SK-N-MC (cell line): ENCODE results near the gene PIAS1.

Experiments used
- DNase-seq: peaks from one replicate; pipeline ENCODE4 v3.0.0-alpha.2; 2011; ENCODE audit warnings: low read depth, low spot score
- H3K27ac ChIP-seq: fragments of 200-600 bp; sonication (generic); 2 replicates; pipeline ENCODE4 v1.5.1; 2016; ENCODE audit warnings: mixed run types
- H3K36me3 ChIP-seq: fragments of 200-600 bp; sonication (generic); 2 replicates; pipeline ENCODE4 v1.6.1; 2017; ENCODE audit warnings: antibody characterized with exemption, low read length, mixed read lengths; ENCODE audit not compliant: insufficient read depth
- H3K4me3 ChIP-seq: fragments of 200-600 bp; sonication (generic); 2 replicates; pipeline ENCODE4 v1.5.1; 2016
- H3K9ac ChIP-seq: fragments of 200-600 bp; sonication (generic); 2 replicates; pipeline ENCODE4 v1.8.0; 2017; ENCODE audit warnings: mixed run types, mixed read lengths; ENCODE audit not compliant: insufficient read length
- H3K9me3 ChIP-seq: fragments of 200-600 bp; sonication (generic); 2 replicates; pipeline ENCODE4 v1.6.1; 2017; ENCODE audit warnings: low read depth, mild to moderate bottlenecking, antibody characterized with exemption, low read length, moderate library complexity, mixed read lengths
- EZH2 ChIP-seq: fragments of 200-600 bp; sonication (generic); IDR thresholded peaks from one replicate; pipeline ENCODE4 v1.6.1; 2017; ENCODE audit warnings: antibody characterized with exemption
- FOXP2 ChIP-seq: optimal IDR thresholded peaks from 2 replicates; pipeline ENCODE3; 2011; ENCODE audit warnings: mild to moderate bottlenecking, moderate library complexity; ENCODE audit not compliant: insufficient read depth; ENCODE audit errors: extremely low read length, control extremely low read depth
- POLR2AphosphoS5 ChIP-seq: IDR thresholded peaks from 2 replicates; pipeline ENCODE4 v1.6.1; 2012; ENCODE audit warnings: mild to moderate bottlenecking, low read depth, low read length, borderline replicate concordance

Gene PIAS1

GRCh38 chr15:68019814-68020525 is 34.1 kb upstream of the PIAS1 start:
- DNase-seq = no peak
- TF ChIP-seq FOXP2 = no peak
- Histone ChIP-seq H3K9me3 (no peaks in the 10 kb centered on the region), H3K4me3 (peak overlapping the region; percentile 36; the same call in 1 of the 2 replicates), H3K9ac (no peak overlapping the region), H3K27ac (peak overlapping the region; percentile 60; the same call in 1 of the 2 replicates), H3K36me3 (no peaks in the 10 kb centered on the region)

DNA sequence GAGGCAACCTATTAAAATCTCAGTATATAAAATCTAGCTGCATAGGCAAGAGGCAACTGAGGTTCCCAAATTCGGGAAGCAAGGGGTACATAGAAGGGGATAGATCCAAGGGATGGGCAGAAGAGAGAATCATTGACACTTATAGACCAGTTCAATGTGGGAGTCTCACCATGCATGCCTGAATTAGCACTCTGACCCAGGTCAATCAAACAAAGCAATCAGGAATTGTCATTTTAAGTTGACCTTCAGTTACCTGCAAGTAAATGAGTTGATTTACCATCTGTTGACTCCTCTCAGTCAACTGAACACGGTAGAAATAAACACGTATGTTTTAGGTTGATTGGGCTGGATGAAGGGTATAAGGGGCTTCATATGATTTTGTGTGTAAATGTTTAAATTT is 33.4 kb upstream of the PIAS1 start:
- H3K36me3 ChIP-seq = no peaks in the 10 kb centered on the region
- H3K9ac ChIP-seq = no peak overlapping the region
- no peak for DNase-seq
- peak overlapping the region; percentile 60; the same call in 1 of the 2 replicates for H3K27ac ChIP-seq
- no peak for TF ChIP-seq FOXP2
- TF ChIP-seq POLR2AphosphoS5 = no peak
- no peak for TF ChIP-seq EZH2
- peak overlapping the region; percentile 36; the same call in 1 of the 2 replicates for H3K4me3 ChIP-seq
- H3K9me3 ChIP-seq = no peaks in the 10 kb centered on the region

DNA sequence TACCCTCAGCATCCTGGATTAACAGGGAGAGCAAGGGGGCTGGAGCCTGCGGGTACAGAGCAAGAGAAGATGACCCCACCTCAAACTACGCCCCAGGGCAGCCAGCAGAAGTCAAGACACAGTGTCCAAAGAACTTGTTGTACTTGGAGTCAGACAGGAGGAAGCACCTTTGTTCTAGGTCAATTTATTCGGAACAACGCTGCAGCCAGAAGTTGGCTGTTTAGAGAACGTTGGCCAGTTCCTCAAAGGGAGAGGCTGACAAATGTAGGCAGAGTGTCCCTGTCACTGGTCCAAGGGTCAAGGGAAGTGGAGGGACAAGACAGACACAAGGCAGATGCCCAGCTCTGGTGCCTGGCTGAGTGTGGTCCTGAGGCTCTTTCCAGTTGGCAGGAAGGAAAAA is 32.1 kb upstream of the PIAS1 start:
- Histone ChIP-seq H3K9ac (no peak overlapping the region), H3K36me3 (no peaks in the 10 kb centered on the region), H3K4me3 (no peak overlapping the region), H3K27ac (no peak overlapping the region), H3K9me3 (no peaks in the 10 kb centered on the region)
- TF ChIP-seq POLR2AphosphoS5 (no peak), EZH2 (no peak), FOXP2 (no peak)
- no peak for DNase-seq

- H3K9ac ChIP-seq = no peak overlapping the region
- no peak overlapping the region for H3K27ac ChIP-seq
- no peak for DNase-seq
- TF ChIP-seq POLR2AphosphoS5 = no peak
- H3K9me3 ChIP-seq = no peaks in the 10 kb centered on the region
- H3K4me3 ChIP-seq = no peak overlapping the region
- H3K36me3 ChIP-seq = no peaks in the 10 kb centered on the region
Measured at GRCh38 chr15:68023307-68024101, 30.6 kb upstream of the PIAS1 start.

DNA sequence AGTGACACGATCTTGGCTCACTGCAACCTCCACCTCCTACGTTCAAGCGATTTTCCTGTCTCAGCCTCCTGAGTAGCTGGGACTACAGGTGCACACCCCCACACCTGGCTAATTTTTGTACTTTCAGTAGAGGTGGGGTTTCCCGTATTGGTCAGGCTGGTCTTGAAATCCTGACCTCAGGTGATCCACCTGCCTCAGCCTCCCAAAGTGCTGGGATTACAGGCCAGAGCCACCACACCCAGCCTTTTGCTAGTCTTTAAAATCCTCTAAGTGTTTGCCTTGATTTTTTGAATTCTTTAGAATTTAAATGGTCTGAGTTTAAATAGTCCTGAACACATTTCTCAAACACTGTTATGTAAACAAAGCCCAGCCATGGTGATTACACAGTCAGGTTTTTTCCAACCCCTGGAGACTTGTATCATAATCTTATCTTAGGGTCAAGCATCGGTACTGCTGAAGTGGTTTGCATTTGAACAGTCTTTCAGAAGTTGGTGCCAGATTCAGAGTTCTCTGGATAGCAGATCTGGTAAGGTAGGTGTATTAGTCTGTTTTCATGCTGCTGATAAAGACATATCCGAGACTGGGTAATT is 28.2 kb upstream of the PIAS1 start:
- Histone ChIP-seq H3K27ac (no peak overlapping the region), H3K36me3 (no peaks in the 10 kb centered on the region), H3K9me3 (no peaks in the 10 kb centered on the region), H3K4me3 (no peak overlapping the region), H3K9ac (no peak overlapping the region)
- no peak for DNase-seq
- TF ChIP-seq FOXP2 = no peak
- no peak for TF ChIP-seq POLR2AphosphoS5
- no peak for TF ChIP-seq EZH2

DNA sequence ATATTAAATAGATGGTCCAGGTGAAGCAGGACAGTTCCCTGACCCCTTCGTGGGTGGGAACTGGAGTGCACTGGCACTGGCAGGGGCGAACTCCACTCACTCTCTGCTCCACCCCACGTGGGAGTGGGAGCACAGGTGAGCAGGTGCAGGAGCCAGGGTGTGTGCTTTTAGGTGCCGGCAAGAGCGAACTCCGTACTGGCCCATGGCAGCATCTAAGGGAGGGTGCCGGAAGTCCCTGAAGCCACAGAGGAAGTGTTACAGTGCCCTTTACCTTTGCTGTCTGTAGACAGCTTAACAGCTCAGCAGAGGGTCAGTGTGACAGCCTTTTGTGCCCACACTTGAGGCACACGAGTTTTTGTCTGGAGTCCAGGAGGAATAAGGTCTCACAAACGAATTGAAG is 26.7 kb upstream of the PIAS1 start:
- H3K36me3 ChIP-seq = no peaks in the 10 kb centered on the region
- H3K27ac ChIP-seq = no peak overlapping the region
- TF ChIP-seq EZH2 = no peak
- TF ChIP-seq FOXP2 = no peak
- no peak for TF ChIP-seq POLR2AphosphoS5
- H3K4me3 ChIP-seq = no peak overlapping the region
- no peaks in the 10 kb centered on the region for H3K9me3 ChIP-seq
- DNase-seq = no peak
- H3K9ac ChIP-seq = no peak overlapping the region

DNA sequence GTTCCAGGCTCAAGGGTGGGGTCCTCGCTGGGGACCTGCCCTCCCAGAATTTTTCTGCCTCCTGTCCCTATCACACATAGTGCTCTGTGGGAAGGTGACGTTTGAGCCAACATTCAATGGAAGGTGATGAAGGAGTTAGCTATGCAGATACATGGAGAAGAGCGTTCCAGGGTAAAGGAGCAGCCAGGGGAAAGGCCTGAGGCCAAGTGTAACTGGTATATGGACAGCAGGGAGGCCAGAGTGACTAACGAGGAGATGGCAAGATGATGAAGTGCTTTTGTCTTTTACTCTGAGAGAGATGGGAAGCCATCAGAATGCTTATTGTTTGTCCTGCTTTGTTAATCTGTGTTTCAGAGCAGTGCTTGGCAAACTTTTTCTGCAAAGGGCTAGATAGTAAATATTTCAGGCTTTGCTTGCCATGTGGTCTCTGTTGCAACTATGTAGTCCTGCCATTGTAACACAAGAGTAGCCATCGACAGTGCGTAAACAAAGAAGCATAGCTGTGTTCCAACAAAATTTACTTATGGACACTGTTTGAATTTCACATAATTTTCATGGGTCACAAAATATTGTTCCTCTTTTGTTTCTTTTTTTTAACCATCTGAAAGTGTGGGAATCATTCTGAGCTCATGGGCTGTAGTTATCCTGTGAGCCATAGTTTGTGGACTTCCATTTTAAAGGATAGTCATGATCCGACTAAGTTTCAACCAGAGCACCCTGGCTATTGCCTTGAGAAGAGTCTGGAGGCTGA is 25.8 kb upstream of the PIAS1 start:
- no peaks in the 10 kb centered on the region for H3K9me3 ChIP-seq
- no peak for TF ChIP-seq EZH2
- no peak for TF ChIP-seq FOXP2
- TF ChIP-seq POLR2AphosphoS5 = no peak
- no peak for DNase-seq
- no peak overlapping the region for H3K9ac ChIP-seq
- H3K27ac ChIP-seq = no peak overlapping the region
- no peak overlapping the region for H3K4me3 ChIP-seq
- no peaks in the 10 kb centered on the region for H3K36me3 ChIP-seq

DNA sequence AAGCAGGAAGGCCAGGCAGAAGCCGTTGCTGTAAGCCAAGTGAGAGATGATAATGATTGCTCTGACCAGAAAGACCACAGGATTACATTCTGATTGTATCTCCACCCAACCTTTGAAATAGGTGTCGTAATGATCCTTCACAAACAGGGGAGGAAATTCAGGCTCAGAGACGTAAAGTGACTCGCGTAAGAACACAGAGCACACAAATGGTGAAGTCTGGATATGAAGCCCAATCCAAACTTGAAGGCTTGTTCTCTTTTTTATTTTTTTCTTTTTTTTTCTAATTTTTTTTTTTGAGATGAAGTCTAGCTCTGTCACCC is 25.3 kb upstream of the PIAS1 start:
- H3K9me3 ChIP-seq = no peaks in the 10 kb centered on the region
- TF ChIP-seq POLR2AphosphoS5 (no peak), EZH2 (no peak), FOXP2 (no peak)
- no peak overlapping the region for H3K27ac ChIP-seq
- no peaks in the 10 kb centered on the region for H3K36me3 ChIP-seq
- H3K9ac ChIP-seq = no peak overlapping the region
- DNase-seq = no peak
- no peak overlapping the region for H3K4me3 ChIP-seq
